Activated CD8-positive, alpha-beta memory T cell treated with anti-CD3 and anti-CD28 coated beads for 48 hours (primary cell): Measurements from ENCODE around the gene KLHL29.

Source experiments
- DNase-seq, 3 experiments: peaks; one replicate each; pipeline ENCODE4 v3.0.0-alpha.2; 2020; ENCODE audit warnings: low read depth in 2 of 3, low spot score in 2 of 3

The KLHL29 gene

DNA sequence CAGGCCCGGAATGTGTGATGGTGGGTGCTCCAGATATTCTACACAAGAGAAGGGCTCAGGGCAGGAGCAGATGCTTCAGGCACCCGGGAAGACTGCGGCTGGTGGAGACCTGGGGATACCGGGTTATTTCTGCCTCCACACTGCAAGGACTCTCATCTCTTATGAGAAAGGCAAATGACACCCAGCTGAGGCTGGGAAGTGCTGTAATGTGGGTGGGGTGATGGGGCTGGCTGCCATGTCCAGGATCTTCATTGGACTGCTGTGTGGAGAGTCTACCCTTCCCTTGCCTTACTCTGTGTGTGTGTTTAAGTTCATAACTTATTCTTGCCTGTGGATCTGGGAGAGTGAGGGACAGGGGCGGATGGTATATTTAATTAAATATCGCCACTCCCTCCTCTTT lies 124.1 kb downstream of the KLHL29 start:
- DNase-seq = no peak

DNA sequence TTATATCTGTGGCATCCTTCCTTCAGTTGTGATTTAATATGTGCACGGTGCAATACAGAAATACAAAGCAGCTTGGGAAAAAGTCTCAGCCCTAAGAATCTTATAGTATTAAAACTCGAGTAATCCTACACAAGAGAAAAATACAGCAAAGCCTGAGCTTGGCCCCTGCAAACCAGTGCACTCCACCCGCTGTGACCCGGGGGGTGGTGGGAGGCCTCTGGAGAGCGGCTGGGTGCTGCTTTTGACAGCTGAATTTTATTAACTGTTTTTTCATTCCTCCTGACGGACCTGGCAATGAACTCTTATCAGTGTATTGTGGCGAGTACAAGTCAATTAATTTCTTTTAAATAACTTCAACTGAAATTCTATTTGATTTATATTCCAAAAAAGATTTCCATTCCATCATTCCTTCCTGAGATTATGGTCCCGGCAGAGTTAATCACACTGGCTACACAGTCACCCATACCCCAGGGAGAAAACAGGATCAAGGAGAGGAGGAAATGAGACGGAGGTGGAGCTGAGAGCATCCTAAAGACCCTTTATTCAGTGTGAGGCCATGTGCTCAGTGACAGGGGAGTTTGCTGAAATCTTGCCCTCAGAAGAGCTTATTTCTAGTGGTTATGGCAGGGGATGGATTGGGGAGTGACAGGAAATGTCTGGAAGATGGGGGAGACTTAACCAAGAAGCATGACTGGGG lies 124.8 kb downstream of the KLHL29 start:
- no peak for DNase-seq

DNA sequence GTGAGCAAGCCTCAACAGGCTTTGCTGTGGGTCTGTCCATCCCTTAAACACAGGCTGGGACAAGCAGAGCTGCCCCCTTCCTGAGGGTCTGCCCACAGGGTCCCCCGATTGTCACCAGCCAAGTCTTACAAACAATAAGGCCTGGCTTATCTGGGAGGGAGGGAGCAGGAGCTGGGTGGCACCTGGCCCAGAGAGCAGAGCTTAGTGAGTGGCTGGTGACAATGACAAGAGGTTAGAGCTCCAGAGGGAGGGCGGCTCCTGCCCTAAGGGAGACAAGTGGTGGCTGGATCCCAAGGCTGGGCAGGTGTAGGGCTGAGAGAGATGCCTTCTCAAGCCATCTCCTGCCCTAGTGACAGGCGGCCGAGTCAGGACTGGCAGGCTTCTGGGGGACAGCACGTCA lies 125.5 kb downstream of the KLHL29 start:
- DNase-seq = no peak

DNA sequence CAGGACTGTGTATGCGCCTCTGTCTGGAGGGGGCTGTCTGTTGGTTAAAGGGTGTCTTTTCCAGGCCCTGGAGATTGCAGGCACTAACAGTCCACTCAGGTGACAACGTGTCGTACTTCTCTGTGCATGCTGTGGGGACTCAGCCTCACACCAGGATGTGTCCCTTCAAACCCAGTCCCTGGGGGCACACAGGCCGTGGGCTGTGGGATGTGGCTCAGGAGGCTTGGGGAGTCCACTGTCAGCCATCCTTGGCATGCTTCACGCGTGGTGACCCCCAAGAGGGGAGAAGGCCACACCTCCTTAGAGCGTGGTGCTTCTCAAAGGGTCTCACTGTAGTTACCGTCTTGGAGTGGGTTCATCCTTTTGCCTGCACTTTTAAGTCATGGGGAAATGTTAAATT lies 127.8 kb downstream of the KLHL29 start:
- no peak for DNase-seq

DNA sequence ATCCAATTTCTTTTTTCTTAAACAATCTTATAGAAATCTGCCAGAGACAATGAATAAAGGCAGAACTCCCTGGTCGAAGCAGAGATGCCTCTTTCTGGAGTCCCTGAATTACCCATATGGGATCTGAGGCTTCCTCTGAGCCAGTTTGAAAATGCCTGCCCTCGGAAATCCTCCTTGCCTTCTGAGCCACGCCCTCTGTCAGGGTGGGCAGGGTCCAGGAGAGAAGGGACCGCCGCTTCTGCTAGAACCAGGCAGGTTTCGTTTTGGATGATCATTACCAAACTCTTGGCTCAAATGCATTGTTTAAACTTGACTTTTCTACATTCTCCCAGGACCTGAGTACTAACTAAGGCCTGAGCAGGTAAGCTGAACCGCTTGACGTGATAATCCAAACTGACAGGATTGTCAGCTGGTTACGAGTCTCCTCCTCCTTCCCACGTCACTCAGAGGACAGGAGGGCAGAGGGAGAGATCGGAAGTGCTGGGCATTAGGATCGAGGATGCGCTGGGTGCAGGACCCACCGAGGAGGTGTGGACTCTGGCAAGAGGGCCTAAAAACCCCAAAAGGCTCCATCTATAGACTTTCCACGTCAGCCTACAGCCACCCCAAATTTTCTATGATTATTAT lies 128.4 kb downstream of the KLHL29 start:
- no peak for DNase-seq

DNA sequence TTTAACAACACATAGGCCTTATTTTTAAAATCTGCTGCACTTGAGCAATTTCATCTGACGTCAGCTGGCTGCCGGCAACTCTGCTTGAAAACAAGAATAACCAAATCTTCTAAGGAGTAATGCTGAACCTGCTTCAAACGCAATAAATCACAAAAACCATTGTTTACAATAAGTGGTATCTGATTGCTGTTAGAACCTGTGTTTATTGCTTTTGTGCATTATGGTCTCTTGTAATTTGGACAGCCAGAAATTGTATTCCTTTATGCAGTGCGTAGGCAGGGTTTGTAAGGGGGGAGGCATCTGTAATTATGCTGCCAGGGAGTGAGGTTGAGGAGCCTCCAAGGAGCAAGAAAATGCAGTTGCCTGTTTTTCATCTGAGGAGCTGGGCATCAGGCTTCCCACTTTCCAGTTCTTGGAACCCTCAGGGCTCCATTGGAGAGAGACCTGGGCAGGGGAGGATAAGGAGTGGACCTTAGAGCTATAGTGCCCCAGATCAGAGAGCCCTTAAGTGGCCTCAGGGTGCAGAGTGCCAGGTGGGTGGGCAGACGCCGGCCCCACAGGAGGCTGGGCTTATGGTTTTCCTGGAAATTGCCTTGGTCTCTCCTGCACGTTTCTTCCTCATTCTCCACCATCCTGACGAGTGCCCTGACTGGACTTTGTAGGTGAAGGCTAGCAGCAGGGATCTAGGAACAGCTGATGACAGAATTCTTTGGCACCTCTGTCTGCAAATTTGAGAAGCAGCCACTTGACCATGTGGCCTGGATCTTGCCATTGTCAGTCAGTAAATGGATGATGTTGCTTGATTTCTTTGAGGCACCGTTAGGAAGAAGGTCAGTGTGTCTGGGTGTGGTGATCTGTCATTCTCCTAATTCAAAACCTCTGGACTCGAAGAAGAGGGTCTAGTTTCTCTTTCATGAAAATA lies 129.2 kb downstream of the KLHL29 start:
- DNase-seq = no peak

DNA sequence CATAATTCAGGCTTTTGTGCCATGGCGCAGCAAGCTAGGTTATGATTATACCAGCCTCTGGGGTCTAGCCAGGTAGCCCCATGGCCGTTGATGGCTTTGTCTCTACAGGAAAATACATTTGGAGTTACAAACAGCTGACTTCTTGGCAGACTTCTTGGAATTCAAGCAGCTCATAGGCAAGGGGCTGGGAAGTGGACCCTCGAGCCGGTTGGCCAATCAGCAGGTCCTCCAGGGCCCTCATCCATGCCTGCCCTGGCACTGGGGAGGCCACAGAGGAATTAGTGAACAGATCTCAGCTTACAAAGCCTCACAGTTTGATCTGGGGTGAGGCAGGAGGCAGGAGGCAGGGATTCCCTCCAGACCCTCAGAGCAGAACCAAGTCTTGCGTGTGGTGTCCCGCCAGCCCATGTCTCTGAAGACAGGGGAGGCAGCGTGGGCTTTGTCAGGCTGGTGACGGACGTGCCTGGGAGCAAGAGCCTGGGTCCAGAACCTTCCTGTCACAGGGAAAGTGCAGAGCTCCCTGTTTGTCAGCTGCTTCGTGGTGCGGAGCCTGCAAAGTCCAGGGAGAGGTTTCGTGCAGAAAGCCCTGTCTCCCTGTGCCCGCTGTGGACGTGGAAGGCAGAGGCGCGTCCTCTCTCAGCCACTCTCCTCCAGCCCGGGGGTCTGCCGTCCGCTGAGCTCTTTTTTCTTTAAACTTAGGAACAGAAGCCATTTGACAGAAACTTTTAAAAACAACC lies 131.7 kb downstream of the KLHL29 start:
- DNase-seq = no peak

DNA sequence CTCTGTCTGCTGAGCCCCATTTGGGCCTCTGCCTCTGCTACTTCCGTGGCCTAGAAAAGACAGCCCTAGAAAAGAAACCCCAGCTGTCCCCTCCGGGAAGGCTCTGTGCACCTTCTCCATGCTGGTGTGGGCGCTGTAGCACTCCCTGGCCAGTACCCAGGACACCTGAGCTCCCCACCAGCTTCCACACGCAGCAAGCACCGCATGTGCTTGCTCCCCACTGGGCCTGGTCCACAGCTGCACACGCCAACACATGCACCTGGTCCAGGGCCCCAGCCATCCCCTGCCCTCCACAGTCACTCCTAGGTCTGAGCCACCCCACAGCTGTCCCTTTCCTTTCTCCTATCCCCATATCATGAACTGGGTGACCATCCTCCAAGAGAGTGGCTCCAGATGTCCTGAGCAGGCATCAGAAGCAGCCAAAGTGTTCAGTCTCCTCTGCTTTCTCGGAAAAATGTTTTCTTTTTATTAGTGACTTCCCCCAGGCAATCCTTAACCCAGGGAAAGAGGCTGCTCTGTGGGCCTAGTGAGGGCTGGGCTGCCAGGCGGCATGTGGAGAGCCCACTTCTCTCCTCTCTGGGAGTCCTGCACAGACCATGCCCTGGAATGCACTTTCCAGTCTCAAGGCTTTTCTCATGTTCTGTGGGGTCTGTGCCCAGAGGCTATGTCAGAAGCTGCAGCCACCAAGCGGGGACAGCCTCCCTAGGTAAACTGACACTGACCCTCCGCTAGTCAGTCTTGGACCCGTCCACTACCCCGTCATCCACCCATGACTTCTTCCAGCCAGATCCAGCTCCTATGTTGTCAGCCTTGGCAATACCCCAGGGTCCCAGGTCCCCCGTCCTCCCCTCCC lies 133.7 kb downstream of the KLHL29 start:
- no peak for DNase-seq

DNA sequence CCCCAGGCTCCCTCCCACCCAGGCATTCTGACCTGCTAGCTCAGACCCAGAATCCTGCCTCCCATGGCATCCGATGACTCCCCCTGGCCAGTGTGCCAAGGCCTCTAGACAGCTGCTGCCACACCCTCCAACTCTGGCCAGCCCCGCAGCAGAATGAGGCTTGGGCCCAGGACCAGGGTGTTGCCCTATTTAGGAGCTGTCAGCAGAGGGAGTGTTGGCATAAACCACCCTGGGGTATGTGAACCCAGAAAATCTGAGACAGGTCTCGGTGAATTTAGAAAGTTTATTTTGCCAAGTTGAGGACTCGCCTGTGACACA lies 134.3 kb downstream of the KLHL29 start:
- no peak for DNase-seq

DNA sequence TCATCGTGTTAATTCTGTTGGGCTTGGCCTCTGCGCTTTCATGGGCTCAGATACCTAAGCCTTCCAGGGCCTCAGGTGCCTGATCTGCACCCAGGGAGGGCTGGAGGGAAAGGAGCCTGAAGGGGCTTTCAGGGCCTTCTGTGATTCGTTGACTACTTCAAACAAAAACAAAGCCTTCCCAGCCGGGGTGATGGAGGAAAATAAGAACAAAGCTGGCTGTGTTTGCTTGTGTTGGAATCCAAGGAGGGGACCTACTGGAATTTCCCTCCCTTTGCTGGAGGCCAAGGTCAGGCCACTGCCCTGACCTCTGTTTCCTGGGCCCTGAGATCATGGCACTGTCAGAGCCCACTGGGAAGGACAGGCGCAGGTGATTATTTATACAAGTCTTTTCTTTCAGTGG lies 135.3 kb downstream of the KLHL29 start:
- DNase-seq = no peak

DNA sequence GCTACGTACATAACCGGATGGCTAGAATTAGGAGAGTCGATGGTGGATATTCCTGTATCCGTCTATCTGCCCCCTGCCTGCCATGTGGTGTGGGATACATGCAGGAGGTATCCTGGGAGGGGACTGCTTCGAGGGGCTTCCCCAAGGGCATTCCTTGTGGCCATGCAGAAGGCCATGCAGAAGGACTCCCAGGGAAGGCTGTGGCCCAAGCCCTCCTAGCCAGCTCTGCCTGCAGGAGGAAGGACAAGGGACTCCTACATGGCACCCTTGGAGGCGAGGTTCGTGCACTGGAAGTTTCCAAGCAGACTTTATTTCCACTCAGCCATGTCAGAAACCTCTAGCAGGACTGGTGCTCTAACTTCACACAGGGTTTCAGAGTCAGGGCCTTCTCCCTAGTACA lies 136.1 kb downstream of the KLHL29 start:
- DNase-seq = no peak

DNA sequence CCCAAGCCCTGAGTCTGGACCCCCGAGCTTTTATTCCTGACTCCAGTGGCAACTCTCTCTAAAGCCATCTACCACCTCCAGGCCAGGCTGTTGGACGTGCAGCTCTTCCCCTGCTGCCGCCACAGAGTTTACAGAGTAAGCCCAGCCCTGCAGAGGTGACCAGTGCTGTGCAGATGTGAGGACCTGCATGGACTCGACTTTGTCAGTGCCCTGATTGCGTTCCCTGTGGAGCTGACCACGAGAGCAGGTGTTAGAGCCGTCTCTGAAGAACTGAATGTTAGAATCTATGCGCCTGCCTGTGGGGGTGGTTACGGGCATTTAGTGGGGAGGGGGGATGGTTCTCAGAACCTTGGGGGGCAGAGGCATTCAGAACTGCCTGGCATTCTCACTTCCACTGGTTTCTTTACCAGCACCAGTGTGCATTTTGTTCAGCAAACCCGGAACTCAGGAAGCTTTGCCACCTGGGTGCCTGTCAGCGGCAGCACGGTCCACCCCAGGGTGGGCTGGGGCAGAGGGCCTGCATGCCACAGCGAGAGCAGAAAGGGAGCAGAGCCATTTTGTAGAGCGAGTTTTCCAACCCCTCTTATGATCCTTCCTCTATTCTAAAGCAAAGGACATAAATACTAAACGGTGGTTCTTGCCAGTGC lies 137.9 kb downstream of the KLHL29 start:
- no peak for DNase-seq

DNA sequence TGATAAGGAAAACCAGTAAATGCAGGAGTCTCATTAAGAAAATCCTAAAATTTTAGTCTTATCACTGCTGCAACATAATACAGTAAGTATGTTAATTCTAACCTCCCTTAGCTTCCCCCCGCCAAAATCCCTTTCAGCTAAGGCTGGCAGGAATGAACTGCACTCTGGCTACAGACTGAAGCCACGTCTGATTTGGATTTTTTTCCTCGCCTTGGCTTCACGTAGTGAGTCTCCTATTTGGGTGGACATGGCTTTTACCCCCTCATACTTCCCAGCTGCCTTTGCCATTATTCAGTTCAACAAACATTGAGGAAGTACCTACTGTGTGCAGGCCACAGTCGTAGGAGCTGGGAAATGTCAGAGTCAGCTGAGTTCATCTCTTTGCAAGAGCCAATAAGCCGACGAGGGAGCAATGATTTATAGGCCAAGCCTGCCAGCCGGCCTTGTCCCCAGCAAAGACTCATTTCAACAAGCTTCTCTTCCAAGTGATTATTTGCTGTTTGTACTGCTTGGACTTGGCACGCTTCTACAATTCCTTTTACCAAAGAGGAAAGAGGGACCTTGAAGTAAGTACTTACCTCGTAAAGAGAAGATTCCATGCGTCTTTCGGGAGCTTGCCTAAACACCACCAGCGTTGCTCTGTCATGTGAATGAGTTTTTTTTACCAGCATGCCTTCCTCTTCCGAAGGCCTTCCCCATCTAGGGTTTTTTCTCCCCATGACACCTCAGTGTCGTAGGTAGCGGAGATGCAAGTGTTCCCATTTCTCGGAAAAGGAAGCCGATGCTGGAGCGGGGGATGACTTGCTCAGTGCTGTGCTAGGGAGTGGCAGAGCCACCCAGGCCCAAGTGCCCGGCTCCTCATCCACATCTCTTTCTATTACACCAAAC lies 138.6 kb downstream of the KLHL29 start:
- no peak for DNase-seq

DNA sequence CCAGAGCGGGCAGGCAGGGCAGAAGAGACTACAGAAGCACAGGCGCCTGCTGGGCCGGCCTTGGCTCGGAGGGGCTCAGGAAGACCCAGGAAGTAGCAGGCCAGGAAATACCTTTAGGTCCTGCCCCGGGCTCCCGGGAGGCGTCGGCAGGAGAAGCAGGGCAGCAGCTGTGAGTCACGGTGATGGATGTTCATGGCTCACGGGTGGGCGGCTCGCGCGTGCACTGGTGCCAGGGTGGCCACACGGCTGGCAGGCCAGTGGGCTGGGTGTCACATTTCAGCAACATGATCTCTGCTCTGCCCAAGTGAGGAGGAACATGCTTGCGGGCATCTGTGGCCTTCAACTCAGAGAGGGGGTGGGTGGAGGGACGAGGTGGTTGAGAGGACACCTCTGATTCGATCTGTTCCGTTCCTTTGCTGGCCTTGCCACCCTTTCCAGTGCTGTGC lies 139.3 kb downstream of the KLHL29 start:
- DNase-seq = no peak

DNA sequence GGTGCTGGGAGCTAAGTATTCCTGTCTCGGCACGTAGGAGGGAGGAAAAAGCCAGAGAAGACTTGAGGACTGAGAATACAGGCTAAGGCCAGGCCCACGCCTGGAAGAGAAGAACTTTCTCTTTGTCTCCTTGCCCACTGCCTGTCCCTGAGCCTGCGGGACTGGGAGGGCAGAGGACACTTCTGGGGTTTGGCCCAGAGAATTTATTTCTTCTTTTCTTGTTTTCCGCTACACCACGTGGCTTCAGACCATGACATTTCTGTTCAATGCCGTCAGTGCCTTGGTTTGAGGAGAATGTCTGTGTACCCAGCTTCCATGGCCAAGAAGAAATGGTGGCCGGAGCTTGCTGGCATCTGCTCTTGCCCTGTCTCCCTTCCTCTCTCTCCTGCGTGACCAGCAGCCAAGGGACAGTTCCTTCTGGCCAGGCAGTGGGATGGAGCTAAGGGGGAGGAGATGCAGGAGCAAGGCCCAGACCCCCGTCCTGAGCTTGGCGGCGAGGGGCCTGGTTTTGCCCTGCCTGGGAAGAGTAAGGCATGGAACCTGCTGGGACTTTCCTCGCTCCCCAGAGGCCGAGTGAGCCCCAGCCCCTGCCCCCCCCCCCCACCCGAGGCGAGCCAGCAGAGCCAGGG lies 140.3 kb downstream of the KLHL29 start:
- DNase-seq = no peak

DNA sequence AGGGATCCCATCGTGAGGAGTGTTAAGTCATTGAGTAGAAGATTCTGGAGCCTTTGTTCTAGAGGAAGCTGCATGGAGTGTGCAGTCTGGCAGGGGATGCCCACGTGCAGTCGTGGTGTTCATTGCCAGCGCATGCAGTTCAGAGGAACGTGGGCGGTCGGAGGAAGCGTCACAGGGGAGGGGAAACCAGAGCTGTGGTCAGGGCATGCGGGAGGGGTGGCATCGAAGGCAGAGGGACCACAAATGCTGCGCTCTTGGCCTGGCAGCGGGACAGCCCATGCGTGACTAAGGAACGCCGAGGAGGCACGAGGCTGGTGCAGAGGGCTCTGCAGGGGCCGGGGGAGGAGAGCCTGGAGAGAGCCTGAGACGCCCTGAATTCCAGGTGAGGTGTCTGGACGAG lies 141.1 kb downstream of the KLHL29 start:
- DNase-seq = no peak

DNA sequence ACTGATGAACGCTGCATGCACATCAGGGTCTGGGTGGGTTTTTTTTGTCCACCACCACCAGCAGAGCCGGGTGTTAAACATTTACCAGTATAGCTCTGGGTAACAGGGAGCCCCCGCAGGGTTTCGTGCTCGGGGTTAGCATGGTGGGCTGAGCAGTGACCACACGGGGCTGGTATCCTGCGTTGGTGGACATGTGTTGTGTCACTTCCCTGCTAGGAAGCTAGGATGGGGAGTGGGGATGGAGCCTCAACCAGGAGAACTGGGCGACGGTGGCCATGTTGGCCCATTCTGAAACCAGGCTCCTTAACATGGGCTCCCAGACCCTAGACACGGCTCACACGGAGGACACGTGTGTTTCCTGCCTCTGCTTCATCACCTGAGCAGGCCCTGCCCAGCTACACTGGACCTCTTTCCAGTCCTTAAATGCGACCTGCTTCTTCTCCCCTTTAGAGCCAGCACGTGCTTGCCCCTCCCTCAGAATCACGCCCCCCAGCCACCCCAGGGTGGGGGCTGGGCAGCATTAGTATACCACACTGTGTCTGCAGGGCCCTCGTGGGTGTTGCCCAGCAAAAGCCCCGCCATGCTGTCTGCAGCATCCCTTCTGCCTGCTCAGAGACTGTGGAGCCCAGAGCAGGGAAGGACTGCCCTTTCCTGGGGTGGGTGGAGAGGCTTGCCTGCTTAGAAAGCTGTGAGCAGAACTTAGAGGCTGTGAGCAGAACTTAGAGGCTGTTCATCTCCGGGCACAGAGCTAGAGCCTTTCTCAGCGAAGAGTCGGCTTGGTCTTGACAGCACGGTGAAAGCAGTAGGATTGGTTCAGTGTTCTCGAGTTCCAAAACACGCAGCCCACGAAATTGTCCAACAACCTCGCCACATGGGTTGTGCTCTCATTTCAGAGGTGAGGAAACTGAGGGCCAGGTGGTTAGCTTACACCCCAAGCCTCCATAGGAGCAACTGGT lies 142.1 kb downstream of the KLHL29 start:
- no peak for DNase-seq
